DND-41 (cell line): ENCODE measurements around the gene BPIFB4.

Experiments
- EZH2 ChIP-seq: IDR thresholded peaks from 3 replicates; pipeline ENCODE4 v1.6.1; 2012; ENCODE audit warnings: borderline replicate concordance, low read depth, mild to moderate bottlenecking, moderate library complexity, low read length, inconsistent platforms; ENCODE audit not compliant: severe bottlenecking
- TF ChIP-seq, protein P1 (sequence below): IDR thresholded peaks from 2 replicates; pipeline ENCODE4 v1.5.1; 2012; ENCODE audit warnings: borderline replicate concordance, low read length, moderate library complexity, mild to moderate bottlenecking; ENCODE audit not compliant: poor library complexity, severe bottlenecking; ENCODE audit errors: extremely low read depth

DNA sequence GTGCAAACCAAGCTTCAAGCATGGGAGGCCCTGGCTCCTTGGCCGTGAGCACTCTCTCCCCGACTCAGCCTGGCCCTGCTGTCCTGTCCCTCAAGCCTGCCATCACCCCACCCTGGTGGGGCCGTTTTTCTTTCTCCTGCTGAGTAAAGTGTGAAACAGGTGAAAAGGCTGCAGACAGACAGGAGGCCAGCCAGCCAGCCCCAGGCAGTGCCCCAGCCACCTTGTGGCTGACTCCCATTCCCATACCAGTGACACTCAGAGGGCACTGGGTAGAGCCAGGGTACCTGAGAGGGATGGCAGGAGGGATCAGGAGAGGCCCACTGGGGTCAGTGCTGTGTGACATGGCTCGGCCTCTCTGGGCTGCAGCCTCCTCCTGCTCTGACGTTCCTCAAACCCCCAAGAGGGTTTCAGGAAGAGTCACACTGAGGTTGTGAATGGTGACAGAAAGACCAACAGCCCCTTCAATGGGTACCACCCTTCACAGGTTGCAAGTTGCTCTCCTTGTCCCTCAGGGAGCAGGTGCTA lies 52.6 kb downstream of the BPIFB4 start:
- TF ChIP-seq, protein P1, sequence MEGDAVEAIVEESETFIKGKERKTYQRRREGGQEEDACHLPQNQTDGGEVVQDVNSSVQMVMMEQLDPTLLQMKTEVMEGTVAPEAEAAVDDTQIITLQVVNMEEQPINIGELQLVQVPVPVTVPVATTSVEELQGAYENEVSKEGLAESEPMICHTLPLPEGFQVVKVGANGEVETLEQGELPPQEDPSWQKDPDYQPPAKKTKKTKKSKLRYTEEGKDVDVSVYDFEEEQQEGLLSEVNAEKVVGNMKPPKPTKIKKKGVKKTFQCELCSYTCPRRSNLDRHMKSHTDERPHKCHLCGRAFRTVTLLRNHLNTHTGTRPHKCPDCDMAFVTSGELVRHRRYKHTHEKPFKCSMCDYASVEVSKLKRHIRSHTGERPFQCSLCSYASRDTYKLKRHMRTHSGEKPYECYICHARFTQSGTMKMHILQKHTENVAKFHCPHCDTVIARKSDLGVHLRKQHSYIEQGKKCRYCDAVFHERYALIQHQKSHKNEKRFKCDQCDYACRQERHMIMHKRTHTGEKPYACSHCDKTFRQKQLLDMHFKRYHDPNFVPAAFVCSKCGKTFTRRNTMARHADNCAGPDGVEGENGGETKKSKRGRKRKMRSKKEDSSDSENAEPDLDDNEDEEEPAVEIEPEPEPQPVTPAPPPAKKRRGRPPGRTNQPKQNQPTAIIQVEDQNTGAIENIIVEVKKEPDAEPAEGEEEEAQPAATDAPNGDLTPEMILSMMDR: no peak
- no peak for TF ChIP-seq EZH2
